HG03097 (cell line): ENCODE data around the gene LEPR.
"Not testable (repeated sequence)": the region's sequence is repeated elsewhere in the genome, so short reads cannot be mapped to it uniquely, and the experiment has no call there.

Experiments
- ATAC-seq: cut with Tn5 transposase; IDR thresholded peaks from one replicate; pipeline ENCODE4 v1.9.1; 2021; ENCODE audit not compliant: unreplicated experiment, low FRiP score

LEPR gene

GRCh38 chr1:65435987-65436386 is 15.5 kb downstream of the LEPR start:
- no peak for ATAC-seq

- no peak for ATAC-seq
Observed at GRCh38 chr1:65437616-65438015, 17.1 kb downstream of the LEPR start.

GRCh38 chr1:65440322-65440900 is 19.9 kb downstream of the LEPR start:
- no peak for ATAC-seq

- no peak for ATAC-seq
Observed at GRCh38 chr1:65440915-65441314, 20.4 kb downstream of the LEPR start.

GRCh38 chr1:65441464-65441863 is 21.0 kb downstream of the LEPR start:
- ATAC-seq, result no peak

GRCh38 chr1:65442442-65442841 is 22.0 kb downstream of the LEPR start:
- no peak for ATAC-seq

GRCh38 chr1:65443647-65444046 is 23.2 kb downstream of the LEPR start:
- ATAC-seq, result no peak

GRCh38 chr1:65444128-65444640 is 23.7 kb downstream of the LEPR start:
- no peak for ATAC-seq

GRCh38 chr1:65445837-65446236 is 25.4 kb downstream of the LEPR start:
- ATAC-seq, result no peak

GRCh38 chr1:65449214-65449823 is 28.9 kb downstream of the LEPR start:
- no peak for ATAC-seq

- ATAC-seq, result not testable (repeated sequence)
Observed at GRCh38 chr1:65455678-65456077, 35.2 kb downstream of the LEPR start.

- ATAC-seq, result no peak
Observed at GRCh38 chr1:65456481-65456880, 36.0 kb downstream of the LEPR start.

- ATAC-seq, result no peak
Observed at GRCh38 chr1:65457868-65458267, 37.4 kb downstream of the LEPR start.

- no peak for ATAC-seq
Observed at GRCh38 chr1:65458730-65459396, 38.4 kb downstream of the LEPR start.

GRCh38 chr1:65459397-65459768 is 38.9 kb downstream of the LEPR start:
- no peak for ATAC-seq

- ATAC-seq, result not testable (repeated sequence)
Observed at GRCh38 chr1:65465837-65466236, 45.4 kb downstream of the LEPR start.

- ATAC-seq, result no peak
Observed at GRCh38 chr1:65467536-65467935, 47.1 kb downstream of the LEPR start.

- no peak for ATAC-seq
Observed at GRCh38 chr1:65469126-65469888, 48.8 kb downstream of the LEPR start.

- no peak for ATAC-seq
Observed at GRCh38 chr1:65469889-65470340, 49.4 kb downstream of the LEPR start.
